Fibroblast of skin of left biceps (primary cell): ENCODE measurements around the gene DPF3.

Source experiments
- DNase-seq, 2 experiments: peaks; one replicate each; pipeline ENCODE4 v3.0.0-alpha.2; 2013; ENCODE audit warnings: low read depth in 2 of 2

The DPF3 gene

GRCh38 chr14:72600551-72601330 lies 293.2 kb downstream of the DPF3 start:
- no peak for DNase-seq

GRCh38 chr14:72599579-72600470 lies 294.1 kb downstream of the DPF3 start:
- no peak for DNase-seq

GRCh38 chr14:72598306-72598705 lies 295.6 kb downstream of the DPF3 start:
- DNase-seq, result no peak

- DNase-seq, result no peak
Measured at GRCh38 chr14:72597252-72598233, 296.4 kb downstream of the DPF3 start.

GRCh38 chr14:72595152-72595862 lies 298.6 kb downstream of the DPF3 start:
- no peak for DNase-seq

- no peak for DNase-seq
Measured at GRCh38 chr14:72594099-72594901, 299.6 kb downstream of the DPF3 start.

- no peak for DNase-seq
Measured at GRCh38 chr14:72591391-72591790, 302.5 kb downstream of the DPF3 start.

- no peak for DNase-seq
Measured at GRCh38 chr14:72590577-72590976, 303.3 kb downstream of the DPF3 start.

- no peak for DNase-seq
Measured at GRCh38 chr14:72589652-72590051, 304.2 kb downstream of the DPF3 start.

GRCh38 chr14:72588521-72588920 lies 305.4 kb downstream of the DPF3 start:
- no peak for DNase-seq

GRCh38 chr14:72583316-72584272 lies 310.3 kb downstream of the DPF3 start:
- no peak for DNase-seq

- no peak for DNase-seq
Measured at GRCh38 chr14:72582582-72582981, 311.3 kb downstream of the DPF3 start.

GRCh38 chr14:72578514-72578913 lies 315.4 kb downstream of the DPF3 start:
- no peak for DNase-seq

- no peak for DNase-seq
Measured at GRCh38 chr14:72577521-72577920, 316.4 kb downstream of the DPF3 start.

GRCh38 chr14:72576258-72576657 lies 317.6 kb downstream of the DPF3 start:
- DNase-seq, result no peak

- no peak for DNase-seq
Measured at GRCh38 chr14:72574715-72575114, 319.2 kb downstream of the DPF3 start.

GRCh38 chr14:72573725-72574417 lies 320.0 kb downstream of the DPF3 start:
- no peak for DNase-seq
